Dendritic cell treated with granulocyte-macrophage colony-stimulating factor and Interleukin-4, amounts not matched to agents 40 ng/mL and 50 ng/mL, for 4 days (primary cell): Measurements from ENCODE around the gene PHYKPL.
A peak's percentile ranks its signal among the peaks of the same experiment; 100 is the strongest.

ENCODE experiments used
- H3K27ac Mint-ChIP-seq: one replicate; pipeline ENCODE4 v1.8.0; 2022; ENCODE audit warnings: mild to moderate bottlenecking, mixed read lengths
- H3K27me3 Mint-ChIP-seq: one replicate; pipeline ENCODE4 v1.8.0; 2022; ENCODE audit warnings: mild to moderate bottlenecking, mixed read lengths
- H3K36me3 Mint-ChIP-seq: one replicate; pipeline ENCODE4 v1.8.0; 2022; ENCODE audit warnings: low read depth, mixed read lengths
- H3K4me1 Mint-ChIP-seq: one replicate; pipeline ENCODE4 v1.8.0; 2022; ENCODE audit warnings: low read depth, mixed read lengths
- H3K4me3 Mint-ChIP-seq: one replicate; pipeline ENCODE4 v1.8.0; 2022; ENCODE audit warnings: mild to moderate bottlenecking, moderate library complexity, mixed read lengths
- H3K9me3 Mint-ChIP-seq: one replicate; pipeline ENCODE4 v1.8.0; 2022; ENCODE audit warnings: mixed read lengths
- intact Hi-C: fragments of 100-400 bp; cut with micrococcal nuclease; formaldehyde crosslinking; loops from one replicate; pipeline ENCODE4 v1.15.0; 2022

Gene PHYKPL

DNA sequence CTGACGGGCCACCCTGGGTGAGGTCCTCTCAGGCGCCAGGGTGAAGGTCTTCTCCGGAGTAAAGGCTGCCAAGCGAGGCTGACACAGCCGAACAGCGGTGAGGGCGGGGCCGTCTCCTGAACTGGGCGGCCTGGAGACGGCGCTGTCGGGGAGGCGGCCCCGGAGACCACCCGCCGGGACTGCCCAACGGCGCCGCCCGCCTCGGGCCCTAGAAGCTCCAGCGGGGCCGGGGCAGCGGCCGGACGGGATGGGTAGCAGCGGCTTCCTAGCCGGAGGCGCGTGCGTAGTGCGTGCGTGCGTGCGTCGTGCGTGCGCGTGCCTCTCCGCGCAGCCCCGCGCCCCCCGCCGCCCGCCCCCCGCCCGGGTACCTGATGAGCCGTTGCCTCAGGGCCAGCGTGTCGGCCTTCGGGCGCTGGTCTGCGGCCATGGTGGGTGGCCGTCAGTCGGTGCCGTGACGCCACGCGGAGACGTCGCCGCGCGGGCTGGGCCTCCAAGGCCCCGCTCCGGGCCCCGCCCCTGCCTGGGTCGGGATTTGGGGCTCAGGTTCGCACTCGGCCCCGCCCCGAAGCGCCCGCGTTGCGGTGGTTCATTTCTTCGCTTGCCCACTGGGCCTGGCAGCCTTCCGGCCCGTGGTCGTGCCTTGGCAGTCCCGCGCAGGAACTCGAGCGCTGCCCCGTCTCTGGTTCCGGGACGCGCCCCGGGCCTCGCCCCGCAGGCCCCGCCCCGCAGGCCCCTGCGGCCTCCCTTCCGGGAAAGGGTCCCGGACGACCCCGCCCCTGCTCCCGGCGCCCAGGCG lies at the start of gene PHYKPL:
Gene PHYKPL, minus strand, starts transcription at position 679 of the 796 bp plus-strand sequence. Its CDS starts 252 bp downstream, at position 427.
- H3K27me3 Mint-ChIP-seq, result no peaks in the 10 kb centered on the region
- peak within 1 kb of the TSS; percentile 84 for H3K4me3 Mint-ChIP-seq
- intact Hi-C loops, result loop anchor here (5.0 kb wide), 2 partner anchors 360 to 1585 kb away; partner anchors contain the start of genes COL23A1 and TSPAN17
- H3K9me3 Mint-ChIP-seq, result no peaks in the 10 kb centered on the region
- peaks cover 47% of the 10 kb centered on the region for H3K36me3 Mint-ChIP-seq
- peak within 1 kb of the TSS; percentile 94 for H3K27ac Mint-ChIP-seq
- peaks cover 89% of the 10 kb centered on the region for H3K4me1 Mint-ChIP-seq

- Mint-ChIP-seq H3K4me3 (no peak overlapping the region), H3K36me3 (no peaks in the 10 kb centered on the region)
- intact Hi-C loops, result loop anchor here (5.0 to 10.0 kb wide), 2 partner anchors 182 to 450 kb away; partner anchors contain the start of gene ZNF354A
Measured at GRCh38 chr5:178282391-178282790, 49.8 kb upstream of the PHYKPL start.

DNA sequence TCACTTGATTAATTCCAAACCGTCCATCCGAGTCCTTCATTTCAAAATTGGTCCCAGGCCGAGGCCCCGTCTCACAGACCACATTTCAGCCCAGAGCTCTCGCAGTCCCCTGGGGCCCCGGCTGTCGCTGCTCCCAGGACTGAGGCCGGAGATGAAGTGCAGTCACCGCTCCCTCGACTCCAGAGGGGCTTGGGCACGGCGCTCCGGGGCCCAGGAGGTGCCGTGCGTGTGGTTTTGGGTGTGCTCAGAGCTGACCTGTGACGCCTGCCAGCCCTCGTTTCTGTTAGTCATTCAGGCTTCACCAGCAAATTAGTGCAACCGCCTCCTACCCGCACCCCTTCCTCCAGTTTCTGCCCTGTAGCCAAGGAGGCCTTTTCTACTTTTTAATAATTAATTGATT lies 48.7 kb upstream of the PHYKPL start:
- Mint-ChIP-seq H3K4me3 (no peak overlapping the region), H3K9me3 (peaks cover 8% of the 10 kb centered on the region), H3K27me3 (peaks cover 19% of the 10 kb centered on the region), H3K4me1 (peaks cover 22% of the 10 kb centered on the region), H3K27ac (no peak overlapping the region), H3K36me3 (no peaks in the 10 kb centered on the region)
- intact Hi-C loops, result loop anchor here (1.0 to 10.0 kb wide), 3 partner anchors 183 to 451 kb away; partner anchors contain the start of gene ZNF354A

More at GRCh38 chr5:178282391-178282790, 49.8 kb upstream of the PHYKPL start:
- peaks cover 19% of the 10 kb centered on the region for H3K27me3 Mint-ChIP-seq
- H3K27ac Mint-ChIP-seq, result no peak overlapping the region
- H3K9me3 Mint-ChIP-seq, result peaks cover 8% of the 10 kb centered on the region
- H3K4me1 Mint-ChIP-seq, result peaks cover 23% of the 10 kb centered on the region

DNA sequence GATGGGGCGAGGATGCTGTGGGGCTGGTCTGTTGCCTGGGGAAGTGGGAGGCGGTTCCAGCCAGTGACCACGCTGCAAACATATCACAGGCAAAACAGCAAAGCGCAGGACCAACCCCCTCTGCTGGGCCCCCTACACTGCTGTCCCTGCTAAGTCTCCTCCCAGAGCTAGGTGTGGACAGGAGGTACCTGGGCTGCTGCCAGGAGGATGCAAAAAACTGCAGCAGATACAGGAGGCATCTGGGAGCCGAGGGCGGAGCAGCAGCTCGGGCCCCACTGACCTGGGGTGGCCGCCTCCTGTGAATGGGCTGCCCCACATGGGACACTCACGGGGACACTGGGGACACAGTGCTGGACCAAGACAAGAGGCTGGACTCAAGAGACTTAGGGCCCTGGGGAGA lies 48.0 kb upstream of the PHYKPL start:
- intact Hi-C loops, result loop anchor here (1.0 to 10.0 kb wide), 5 partner anchors 45 to 452 kb away; partner anchors contain the start of genes COL23A1 and ZNF354A
- H3K4me3 Mint-ChIP-seq, result no peak overlapping the region
- H3K9me3 Mint-ChIP-seq, result peaks cover 13% of the 10 kb centered on the region
- peaks cover 19% of the 10 kb centered on the region for H3K27me3 Mint-ChIP-seq
- no peak overlapping the region for H3K27ac Mint-ChIP-seq
- peaks cover 15% of the 10 kb centered on the region for H3K4me1 Mint-ChIP-seq
- no peaks in the 10 kb centered on the region for H3K36me3 Mint-ChIP-seq

- H3K36me3 Mint-ChIP-seq, result no peaks in the 10 kb centered on the region
- H3K27me3 Mint-ChIP-seq, result peaks cover 19% of the 10 kb centered on the region
- H3K9me3 Mint-ChIP-seq, result peaks cover 15% of the 10 kb centered on the region
- peaks cover 11% of the 10 kb centered on the region for H3K4me1 Mint-ChIP-seq
- no peak overlapping the region for H3K27ac Mint-ChIP-seq
- H3K4me3 Mint-ChIP-seq, result no peak overlapping the region
- intact Hi-C loops, result loop anchor here (1.0 to 10.0 kb wide), 4 partner anchors 45 to 452 kb away; partner anchors contain the start of genes COL23A1 and ZNF354A
Measured at GRCh38 chr5:178279723-178280438, 47.3 kb upstream of the PHYKPL start.

DNA sequence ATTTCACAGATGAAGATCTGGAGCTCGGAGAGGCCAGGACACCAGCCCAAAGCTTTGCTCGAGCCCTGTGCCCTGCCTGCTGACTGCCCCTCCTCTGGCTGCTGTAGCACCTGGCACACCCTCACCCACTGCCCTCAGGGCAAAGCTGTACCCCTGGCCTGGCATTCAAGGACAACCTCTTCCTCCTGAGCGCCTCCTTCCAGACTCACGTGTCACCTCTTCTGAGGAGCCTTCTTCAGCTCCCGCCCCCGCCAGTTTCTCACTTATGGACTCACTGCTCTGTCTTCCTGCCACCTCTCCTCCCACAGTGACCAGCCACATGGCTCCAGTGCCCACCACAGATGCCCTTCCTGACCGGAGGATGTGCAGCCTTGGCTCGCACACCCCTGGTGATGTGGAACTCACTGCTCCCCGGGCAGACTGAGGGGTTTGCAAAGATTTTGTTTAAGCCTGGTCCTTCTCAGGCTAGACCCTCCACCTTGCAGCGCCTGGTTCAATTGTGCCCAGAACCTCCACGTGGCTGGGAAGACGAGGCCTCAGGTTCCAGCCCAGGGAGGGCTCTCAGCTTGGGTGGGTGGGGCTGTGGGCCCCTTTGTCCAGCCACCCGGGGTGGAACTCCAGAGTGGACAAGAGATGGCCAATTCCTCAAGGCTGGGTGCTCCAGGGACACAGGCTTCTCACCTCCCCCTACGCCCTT lies 46.6 kb upstream of the PHYKPL start:
- intact Hi-C loops, result no loop called here
- Mint-ChIP-seq H3K4me3 (no peak overlapping the region), H3K9me3 (peaks cover 15% of the 10 kb centered on the region), H3K36me3 (no peaks in the 10 kb centered on the region), H3K27ac (no peak overlapping the region), H3K4me1 (peaks cover 11% of the 10 kb centered on the region), H3K27me3 (peaks cover 19% of the 10 kb centered on the region)

DNA sequence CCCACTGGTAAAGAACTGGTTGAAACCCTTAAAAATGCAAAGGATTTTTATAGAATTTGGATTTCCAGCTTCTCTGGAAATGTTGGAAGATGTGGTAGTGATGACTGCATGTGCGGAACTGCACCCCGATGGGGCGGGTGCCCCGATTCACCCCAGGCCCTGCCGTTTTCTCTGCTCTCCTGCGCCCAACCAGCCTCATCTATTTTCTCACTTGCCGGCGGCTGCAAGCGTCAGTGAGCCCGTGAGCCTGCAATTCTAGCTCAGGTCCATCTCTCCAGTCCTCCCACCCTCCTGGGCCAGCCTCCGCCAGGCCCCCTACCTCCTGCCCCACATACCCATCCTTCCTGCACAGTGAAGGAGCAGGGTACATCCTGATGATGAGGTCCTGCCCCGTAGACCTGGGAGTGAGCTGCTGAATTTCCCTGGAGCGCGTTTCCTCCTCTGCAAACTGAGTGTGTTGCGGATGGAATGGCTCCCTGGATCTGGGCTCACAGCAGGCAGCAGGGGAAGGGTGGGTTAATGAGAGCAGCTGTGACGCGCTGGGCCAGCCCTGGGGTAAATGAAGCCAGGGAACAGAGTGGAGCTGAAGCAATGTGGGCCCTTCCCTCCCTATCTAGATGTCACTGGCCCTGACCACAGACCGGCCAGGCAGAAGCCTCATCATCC lies 45.9 kb upstream of the PHYKPL start:
- Mint-ChIP-seq H3K36me3 (no peaks in the 10 kb centered on the region), H3K4me3 (no peak overlapping the region), H3K4me1 (peaks cover 11% of the 10 kb centered on the region), H3K9me3 (peaks cover 8% of the 10 kb centered on the region), H3K27me3 (peaks cover 19% of the 10 kb centered on the region), H3K27ac (no peak overlapping the region)
- intact Hi-C loops, result no loop called here

DNA sequence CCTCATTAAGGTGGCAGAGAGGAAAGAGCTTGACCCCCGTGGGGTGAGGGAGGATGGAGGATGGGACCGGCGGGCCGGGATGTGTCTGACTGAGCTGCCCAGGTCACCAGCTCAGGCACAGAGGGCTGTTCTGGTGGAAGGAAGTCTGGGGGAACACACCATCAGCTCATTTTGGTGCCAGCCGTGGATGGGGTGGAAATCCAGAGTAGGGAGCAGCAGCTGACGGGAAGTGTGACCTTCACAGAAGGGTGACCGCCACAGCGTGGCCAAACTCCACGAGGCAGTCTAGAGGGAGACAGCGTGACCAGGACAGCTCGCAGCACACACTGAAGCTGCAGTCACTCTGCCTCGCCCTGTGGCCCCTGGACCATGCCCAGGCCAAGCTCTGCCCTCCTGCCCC lies 45.3 kb upstream of the PHYKPL start:
- intact Hi-C loops, result no loop called here
- peaks cover 7% of the 10 kb centered on the region for H3K9me3 Mint-ChIP-seq
- peaks cover 19% of the 10 kb centered on the region for H3K27me3 Mint-ChIP-seq
- H3K4me1 Mint-ChIP-seq, result peaks cover 11% of the 10 kb centered on the region
- no peak overlapping the region for H3K4me3 Mint-ChIP-seq
- no peak overlapping the region for H3K27ac Mint-ChIP-seq
- H3K36me3 Mint-ChIP-seq, result no peaks in the 10 kb centered on the region

DNA sequence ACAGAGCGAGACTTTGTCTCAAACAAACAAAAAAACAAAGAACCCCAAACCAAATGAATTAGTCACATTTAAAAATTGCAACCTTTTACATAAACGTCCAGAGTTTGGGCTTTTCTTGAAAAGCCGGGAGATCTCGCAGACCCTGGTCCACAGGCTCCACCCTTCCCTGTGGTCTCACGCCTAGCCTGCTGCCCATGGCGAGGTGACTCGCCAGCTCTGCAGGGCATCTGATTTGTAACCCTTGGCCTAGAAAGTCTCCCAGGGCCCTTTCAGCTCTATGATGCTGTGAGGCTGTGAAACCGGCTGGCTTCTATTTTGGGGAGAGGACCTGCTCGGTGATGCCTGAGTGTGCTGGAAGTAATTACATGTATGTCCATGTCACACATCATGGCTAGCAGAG lies 44.7 kb upstream of the PHYKPL start:
- peaks cover 11% of the 10 kb centered on the region for H3K4me1 Mint-ChIP-seq
- no peak overlapping the region for H3K27ac Mint-ChIP-seq
- H3K9me3 Mint-ChIP-seq, result peaks cover 7% of the 10 kb centered on the region
- peaks cover 19% of the 10 kb centered on the region for H3K27me3 Mint-ChIP-seq
- no peak overlapping the region for H3K4me3 Mint-ChIP-seq
- no peaks in the 10 kb centered on the region for H3K36me3 Mint-ChIP-seq
- intact Hi-C loops, result no loop called here

- Mint-ChIP-seq H3K4me3 (no peak overlapping the region), H3K4me1 (peaks cover 6% of the 10 kb centered on the region), H3K9me3 (peaks cover 7% of the 10 kb centered on the region), H3K27me3 (peaks cover 15% of the 10 kb centered on the region), H3K36me3 (no peaks in the 10 kb centered on the region), H3K27ac (no peak overlapping the region)
- intact Hi-C loops, result no loop called here
Measured at GRCh38 chr5:178274781-178275537, 42.4 kb upstream of the PHYKPL start.

DNA sequence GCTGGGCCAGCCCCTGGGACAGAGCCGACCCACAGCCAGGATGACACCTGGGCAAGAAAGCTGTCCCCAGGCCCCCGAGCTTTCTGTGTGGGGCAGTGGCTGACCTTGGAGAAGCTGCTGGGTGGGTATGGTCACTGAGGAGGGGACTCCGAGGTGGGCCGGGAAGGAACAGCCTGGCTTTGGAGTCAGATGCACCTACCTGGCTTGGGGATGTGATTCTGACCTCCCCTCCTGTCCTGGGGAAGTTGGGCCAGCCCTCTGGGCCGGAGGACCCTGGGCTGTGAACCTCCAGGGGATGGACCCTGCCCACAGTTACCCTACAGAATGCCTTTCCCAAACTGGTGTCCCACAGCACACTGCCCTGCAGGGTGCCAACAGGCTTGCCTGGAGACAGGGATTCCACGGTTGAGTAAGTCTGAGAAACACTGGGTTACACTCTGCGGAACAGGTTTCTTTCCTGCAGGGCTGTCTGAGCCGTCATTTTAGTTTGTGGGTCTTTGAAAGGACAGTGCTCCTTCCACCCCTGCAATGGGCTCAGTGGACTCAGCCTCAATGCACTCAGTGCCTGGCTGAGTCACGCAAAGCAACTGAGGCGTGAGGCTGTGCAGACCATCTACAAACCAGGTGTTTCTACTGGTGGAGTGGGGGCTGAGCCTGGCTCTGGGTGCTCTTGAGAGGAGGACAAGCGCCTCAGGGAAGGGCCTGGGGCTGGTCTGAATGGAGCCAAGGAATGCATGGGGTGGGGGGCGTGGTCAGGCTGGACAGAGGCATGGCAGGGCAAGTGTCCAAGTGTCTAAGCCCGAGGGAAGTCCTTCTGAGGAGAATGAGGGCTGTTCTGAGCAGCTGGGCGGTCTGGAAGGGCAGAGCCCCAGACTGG lies 41.3 kb upstream of the PHYKPL start:
- intact Hi-C loops, result no loop called here
- peaks cover 10% of the 10 kb centered on the region for H3K27me3 Mint-ChIP-seq
- H3K27ac Mint-ChIP-seq, result no peak overlapping the region
- no peaks in the 10 kb centered on the region for H3K4me1 Mint-ChIP-seq
- no peak overlapping the region for H3K4me3 Mint-ChIP-seq
- no peaks in the 10 kb centered on the region for H3K36me3 Mint-ChIP-seq
- H3K9me3 Mint-ChIP-seq, result peaks cover 7% of the 10 kb centered on the region

DNA sequence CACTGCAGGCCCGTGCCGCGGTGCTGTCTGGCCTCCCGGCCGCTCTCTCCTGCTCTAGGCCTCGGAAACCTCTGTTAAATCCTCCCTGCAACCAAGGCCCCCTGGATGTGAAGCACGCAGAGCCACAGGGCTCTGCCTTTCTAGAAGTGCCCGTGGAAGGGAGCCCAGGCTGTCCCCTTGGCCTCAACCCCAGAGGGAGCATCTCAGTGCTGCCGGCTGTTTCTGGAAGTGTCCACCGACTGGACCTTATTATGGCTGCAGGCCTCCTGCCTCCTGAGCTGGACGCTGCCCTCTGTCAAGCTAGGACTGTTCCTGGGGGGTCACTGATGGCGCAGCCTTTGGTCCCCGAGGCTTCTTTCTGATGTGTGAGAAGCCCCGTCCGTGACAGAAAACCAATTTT lies 40.4 kb upstream of the PHYKPL start:
- H3K9me3 Mint-ChIP-seq, result peaks cover 7% of the 10 kb centered on the region
- no peaks in the 10 kb centered on the region for H3K36me3 Mint-ChIP-seq
- H3K27ac Mint-ChIP-seq, result no peak overlapping the region
- H3K27me3 Mint-ChIP-seq, result peaks cover 6% of the 10 kb centered on the region
- H3K4me1 Mint-ChIP-seq, result no peaks in the 10 kb centered on the region
- no peak overlapping the region for H3K4me3 Mint-ChIP-seq
- intact Hi-C loops, result no loop called here
